T-helper 2 cell treated with Interferon-gamma antibody and Interleukin-4, amounts not matched to agents 100 ng/mL and 5 ng/mL, for 36 hours (primary cell): Measurements from ENCODE around the gene DMC1. TPM values are rescaled to one million over a fixed set of nuclear protein-coding genes. Genes with fewer than 3 reads are reported as not detected.

Experiments
- intact Hi-C: fragments of 100-400 bp; cut with micrococcal nuclease; formaldehyde crosslinking; loops from one replicate; pipeline ENCODE4 v1.15.1; 2023
- total RNA-seq: library from RNA; stranded (reverse); gene quantifications from 2 replicates; pipeline ENCODE4 v1.2.3, GENCODE V29; 2022

The DMC1 gene
- total RNA-seq, 1 donor from 2014 or later: 12.5 TPM

GRCh38 chr22:38504731-38505540 is 65.0 kb downstream of the DMC1 start:
- intact Hi-C loops: loop anchor here (1.0 to 5.0 kb wide), 3 partner anchors 64 to 812 kb away; partner anchors contain the start of genes PLA2G6 and RPL3

- intact Hi-C loops: no loop called here
Observed at GRCh38 chr22:38503021-38503420, 67.0 kb downstream of the DMC1 start.

GRCh38 chr22:38501797-38502672 is 67.9 kb downstream of the DMC1 start:
- intact Hi-C loops: no loop called here

GRCh38 chr22:38497869-38498268 is 72.1 kb downstream of the DMC1 start:
- intact Hi-C loops: no loop called here

- intact Hi-C loops: no loop called here
Observed at GRCh38 chr22:38494939-38495338, 75.0 kb downstream of the DMC1 start.

GRCh38 chr22:38494498-38494897 is 75.5 kb downstream of the DMC1 start:
- intact Hi-C loops: no loop called here

- intact Hi-C loops: no loop called here
Observed at GRCh38 chr22:38491707-38492348, 78.2 kb downstream of the DMC1 start.

GRCh38 chr22:38490915-38491314 is 79.1 kb downstream of the DMC1 start:
- intact Hi-C loops: no loop called here

GRCh38 chr22:38490475-38490874 is 79.5 kb downstream of the DMC1 start:
- intact Hi-C loops: no loop called here

GRCh38 chr22:38489561-38490145 is 80.3 kb downstream of the DMC1 start:
- intact Hi-C loops: no loop called here

GRCh38 chr22:38489142-38489541 is 80.8 kb downstream of the DMC1 start:
- intact Hi-C loops: no loop called here

- intact Hi-C loops: no loop called here
Observed at GRCh38 chr22:38487946-38488345, 82.0 kb downstream of the DMC1 start.

GRCh38 chr22:38485783-38486182 is 84.2 kb downstream of the DMC1 start:
- intact Hi-C loops: no loop called here

- intact Hi-C loops: no loop called here
Observed at GRCh38 chr22:38484244-38484643, 85.7 kb downstream of the DMC1 start.

- intact Hi-C loops: no loop called here
Observed at GRCh38 chr22:38482662-38483308, 87.2 kb downstream of the DMC1 start.

GRCh38 chr22:38481871-38482332 is 88.1 kb downstream of the DMC1 start:
- intact Hi-C loops: no loop called here

GRCh38 chr22:38481162-38481870 is 88.7 kb downstream of the DMC1 start:
- intact Hi-C loops: no loop called here

- intact Hi-C loops: no loop called here
Observed at GRCh38 chr22:38479096-38479837, 90.7 kb downstream of the DMC1 start.

- intact Hi-C loops: no loop called here
Observed at GRCh38 chr22:38477585-38477984, 92.4 kb downstream of the DMC1 start.
